ENCODE results near the gene TM4SF5. TPM values are rescaled to one million over a fixed set of nuclear protein-coding genes. Genes with fewer than 3 reads are reported as not detected.
A peak's percentile ranks its signal among the peaks of the same experiment; 100 is the strongest.

TM4SF5 gene
- total RNA-seq, 1 donor, result not detected

DNA sequence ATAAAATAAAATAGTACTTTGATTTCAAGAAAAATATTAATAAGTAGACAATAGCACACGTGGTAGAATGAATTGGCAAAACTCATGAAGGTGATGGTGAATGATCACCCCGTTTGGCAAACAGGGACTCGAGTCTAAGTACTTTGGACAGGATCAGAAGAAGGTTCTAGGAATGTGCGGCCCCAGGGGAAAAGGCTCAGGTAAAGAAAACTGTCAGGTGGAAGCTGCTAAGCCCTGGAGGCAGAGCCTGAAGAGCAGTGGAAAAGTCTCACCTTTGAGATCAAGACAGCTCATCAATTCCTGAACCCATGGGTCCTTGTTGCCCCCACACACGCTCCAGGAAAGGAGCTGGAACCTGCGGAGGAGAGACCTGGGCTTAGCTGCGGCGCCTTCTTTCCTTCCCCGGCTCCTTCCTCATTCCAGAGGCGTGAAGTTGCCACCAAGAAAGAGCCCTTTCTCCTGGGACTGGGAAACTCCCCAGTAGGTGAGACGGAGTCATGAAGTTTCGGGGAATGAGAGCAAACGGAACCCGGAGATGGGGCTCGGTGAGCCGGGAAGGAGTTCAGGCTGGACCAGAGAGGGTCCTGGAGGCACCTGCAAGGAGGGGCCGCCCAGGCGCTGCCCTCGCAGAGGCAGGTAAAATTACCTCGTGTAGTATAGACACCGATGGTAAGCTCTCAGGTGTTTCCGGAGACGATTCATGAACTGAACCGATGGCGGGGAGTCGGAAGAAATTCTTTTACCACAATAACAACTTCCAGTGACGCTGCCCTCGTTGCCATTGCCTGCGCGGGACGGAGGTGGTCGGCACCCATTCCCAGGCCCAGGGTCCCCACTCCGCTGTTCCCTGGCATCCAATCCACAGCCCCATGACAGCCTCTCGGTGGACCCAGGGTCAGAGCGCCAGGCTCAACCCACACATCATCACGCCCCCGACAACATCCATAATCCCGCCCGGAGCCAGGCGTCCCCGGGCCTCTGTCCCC lies 33.3 kb upstream of the TM4SF5 start:
- H3K4me2 ChIP-seq (ENCODE audit: insufficient read depth, low read length), result peak overlapping the region; percentile 92
- TF ChIP-seq, protein P1, sequence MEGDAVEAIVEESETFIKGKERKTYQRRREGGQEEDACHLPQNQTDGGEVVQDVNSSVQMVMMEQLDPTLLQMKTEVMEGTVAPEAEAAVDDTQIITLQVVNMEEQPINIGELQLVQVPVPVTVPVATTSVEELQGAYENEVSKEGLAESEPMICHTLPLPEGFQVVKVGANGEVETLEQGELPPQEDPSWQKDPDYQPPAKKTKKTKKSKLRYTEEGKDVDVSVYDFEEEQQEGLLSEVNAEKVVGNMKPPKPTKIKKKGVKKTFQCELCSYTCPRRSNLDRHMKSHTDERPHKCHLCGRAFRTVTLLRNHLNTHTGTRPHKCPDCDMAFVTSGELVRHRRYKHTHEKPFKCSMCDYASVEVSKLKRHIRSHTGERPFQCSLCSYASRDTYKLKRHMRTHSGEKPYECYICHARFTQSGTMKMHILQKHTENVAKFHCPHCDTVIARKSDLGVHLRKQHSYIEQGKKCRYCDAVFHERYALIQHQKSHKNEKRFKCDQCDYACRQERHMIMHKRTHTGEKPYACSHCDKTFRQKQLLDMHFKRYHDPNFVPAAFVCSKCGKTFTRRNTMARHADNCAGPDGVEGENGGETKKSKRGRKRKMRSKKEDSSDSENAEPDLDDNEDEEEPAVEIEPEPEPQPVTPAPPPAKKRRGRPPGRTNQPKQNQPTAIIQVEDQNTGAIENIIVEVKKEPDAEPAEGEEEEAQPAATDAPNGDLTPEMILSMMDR (IDR thresholded peaks at IDR 0.05; ENCODE audit: extremely low read depth, low read depth, low read length), result no peak
- H3K9me3 ChIP-seq (ENCODE audit: low read depth, low read length), result no peaks in the 10 kb centered on the region
- peak overlapping the region; percentile 94 for H2AFZ ChIP-seq (ENCODE audit: low read length)
- peaks cover 16% of the 10 kb centered on the region for H3K4me1 ChIP-seq (ENCODE audit: insufficient read depth, low read length)
- no peaks in the 10 kb centered on the region for H3K36me3 ChIP-seq (ENCODE audit: insufficient read depth, low read length)
- H3K4me3 ChIP-seq (ENCODE audit: insufficient read depth, low read length), result peak overlapping the region; percentile 86
- no peaks in the 10 kb centered on the region for H4K20me1 ChIP-seq (ENCODE audit: insufficient read depth, low read length)
- H3K27ac ChIP-seq (ENCODE audit: low read depth, low read length), result peak overlapping the region; percentile 41
- no peaks in the 10 kb centered on the region for H3K79me2 ChIP-seq (ENCODE audit: insufficient read depth, low read length)
- peaks cover 11% of the 10 kb centered on the region for H3K27me3 ChIP-seq (ENCODE audit: insufficient read depth, low read length)
- DNase-seq (ENCODE audit: insufficient read length, low spot score, missing footprints), result no peak

- no peaks in the 10 kb centered on the region for H3K79me2 ChIP-seq (ENCODE audit: insufficient read depth, low read length)
- H2AFZ ChIP-seq (ENCODE audit: low read length), result peak within 1 kb of the TSS; percentile 94
- no peaks in the 10 kb centered on the region for H3K9me3 ChIP-seq (ENCODE audit: low read depth, low read length)
- H4K20me1 ChIP-seq (ENCODE audit: insufficient read depth, low read length), result no peaks in the 10 kb centered on the region
- TF ChIP-seq, protein P1 (IDR thresholded peaks at IDR 0.05; ENCODE audit: extremely low read depth, low read depth, low read length), result no peak
- H3K27ac ChIP-seq (ENCODE audit: low read depth, low read length), result peak within 1 kb of the TSS; percentile 41
- H3K4me1 ChIP-seq (ENCODE audit: insufficient read depth, low read length), result peaks cover 16% of the 10 kb centered on the region
- H3K27me3 ChIP-seq (ENCODE audit: insufficient read depth, low read length), result peaks cover 16% of the 10 kb centered on the region
- DNase-seq (ENCODE audit: insufficient read length, low spot score, missing footprints), result peak; percentile 98
- no peaks in the 10 kb centered on the region for H3K36me3 ChIP-seq (ENCODE audit: insufficient read depth, low read length)
- H3K4me3 ChIP-seq (ENCODE audit: insufficient read depth, low read length), result peak within 1 kb of the TSS; percentile 86
- H3K4me2 ChIP-seq (ENCODE audit: insufficient read depth, low read length), result peak within 1 kb of the TSS; percentile 92
Observed at GRCh38 chr17:4739122-4740024, 32.3 kb upstream of the TM4SF5 start, which contains the start of the genes CXCL16 and ZMYND15. Gene CXCL16, minus strand, starts transcription at chr17:4739928. Its CDS starts 589 bp downstream, at chr17:4739339. Gene ZMYND15, plus strand, starts transcription at chr17:4739833. Its CDS starts 716 bp downstream, at chr17:4740549.

DNA sequence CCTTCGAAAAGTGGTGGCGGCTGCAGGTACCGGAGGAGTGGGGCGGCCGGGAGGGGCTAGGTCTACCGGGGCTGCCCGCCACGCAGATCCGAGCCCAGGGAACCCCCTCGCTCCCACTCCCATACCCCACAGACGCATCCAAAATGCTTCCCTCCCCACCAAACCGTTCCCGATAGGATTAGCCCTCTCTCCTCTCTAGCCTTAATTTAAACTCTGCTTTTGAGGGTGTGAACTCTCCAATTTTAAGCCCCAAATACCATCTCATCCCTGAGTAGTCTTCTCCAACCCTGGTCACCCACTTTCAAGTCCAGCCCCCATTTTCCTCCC lies 31.7 kb upstream of the TM4SF5 start:
- TF ChIP-seq, protein P1 (IDR thresholded peaks at IDR 0.05; ENCODE audit: extremely low read depth, low read depth, low read length), result no peak
- Histone ChIP-seq H3K9me3 (ENCODE audit: low read depth, low read length) (no peaks in the 10 kb centered on the region), H4K20me1 (ENCODE audit: insufficient read depth, low read length) (no peaks in the 10 kb centered on the region), H2AFZ (ENCODE audit: low read length) (peak overlapping the region; percentile 94), H3K27me3 (ENCODE audit: insufficient read depth, low read length) (peaks cover 16% of the 10 kb centered on the region), H3K79me2 (ENCODE audit: insufficient read depth, low read length) (no peaks in the 10 kb centered on the region), H3K36me3 (ENCODE audit: insufficient read depth, low read length) (no peaks in the 10 kb centered on the region), H3K4me1 (ENCODE audit: insufficient read depth, low read length) (peaks cover 16% of the 10 kb centered on the region), H3K27ac (ENCODE audit: low read depth, low read length) (no peak overlapping the region), H3K4me3 (ENCODE audit: insufficient read depth, low read length) (peak overlapping the region; percentile 86), H3K4me2 (ENCODE audit: insufficient read depth, low read length) (peak overlapping the region; percentile 92)
- peak; percentile 83 for DNase-seq (ENCODE audit: insufficient read length, low spot score, missing footprints)

All from osteoblast (primary cell).